Activated CD4-positive, alpha-beta memory T cell treated with anti-CD3 and anti-CD28 coated beads for 36 hours (primary cell): Measurements from ENCODE around the gene CRELD2. TPM values are rescaled to one million over a fixed set of nuclear protein-coding genes. Genes with fewer than 3 reads are reported as not detected.

Experiments
- CTCF ChIA-PET: fragments of 350-600 bp; sonication (Branson Sonifier 250); formaldehyde crosslinking; loops from one replicate; lab custom pipeline; 2021; ENCODE audit warnings: antibody characterized with exemption, inconsistent platforms; lab: Charles Lee
- POLR2A ChIA-PET: fragments of 350-600 bp; sonication (Branson Sonifier 250); formaldehyde crosslinking; loops from one replicate; lab custom pipeline; 2021; ENCODE audit warnings: antibody characterized with exemption; lab: Charles Lee
- DNase-seq: peaks from one replicate; pipeline ENCODE4 v3.0.0-alpha.2; 2020
- H3K27ac Mint-ChIP-seq: one replicate; pipeline ENCODE4 v1.8.0; 2021; ENCODE audit warnings: mixed read lengths
- H3K27me3 Mint-ChIP-seq: one replicate; pipeline ENCODE4 v1.8.0; 2021; ENCODE audit warnings: mixed read lengths
- H3K36me3 Mint-ChIP-seq: one replicate; pipeline ENCODE4 v1.8.0; 2021; ENCODE audit warnings: mixed read lengths
- H3K4me1 Mint-ChIP-seq: one replicate; pipeline ENCODE4 v1.8.0; 2021; ENCODE audit warnings: low read depth, mixed read lengths
- H3K4me3 Mint-ChIP-seq: one replicate; pipeline ENCODE4 v1.8.0; 2021; ENCODE audit warnings: mild to moderate bottlenecking, mixed read lengths
- H3K9me3 Mint-ChIP-seq: one replicate; pipeline ENCODE4 v1.8.0; 2021; ENCODE audit warnings: mixed read lengths
- intact Hi-C: fragments of 100-400 bp; cut with micrococcal nuclease; formaldehyde crosslinking; loops from one replicate; pipeline ENCODE4 v1.15.1; 2023
- total RNA-seq, 2 experiments: library from RNA; stranded (reverse); gene quantifications; one replicate each; pipeline ENCODE4 v1.2.3, GENCODE V29; 2021

Gene CRELD2
- total RNA-seq, 2 experiments from 2014 or later, result 29.8 to 30.7 TPM

- no peaks in the 10 kb centered on the region for H3K9me3 Mint-ChIP-seq
- intact Hi-C loops, result loop anchor here (1.0 to 10.0 kb wide), 5 partner anchors 9 to 599 kb away; partner anchors contain the start of gene TYMP
- no peaks in the 10 kb centered on the region for H3K36me3 Mint-ChIP-seq
- H3K27me3 Mint-ChIP-seq, result no peaks in the 10 kb centered on the region
- peak; percentile 99 for DNase-seq
- peak overlapping the region; percentile 91 for H3K27ac Mint-ChIP-seq
- peak overlapping the region; percentile 51 for H3K4me3 Mint-ChIP-seq
- ChIA-PET CTCF (interaction anchor here (0.5 to 1.8 kb wide), 5 partner anchors 26 to 683 kb away, joined by 3 to 8 read pairs (median 6); no protein-coding TSS in a partner anchor), POLR2A (interaction anchor here (0.6 to 5.7 kb wide), 9 partner anchors 19 to 107 kb away, joined by 3 to 58 read pairs (median 4); partner anchors contain the start of gene PIM3)
- H3K4me1 Mint-ChIP-seq, result peaks cover 36% of the 10 kb centered on the region
Observed at GRCh38 chr22:49936018-49936972, 17.9 kb downstream of the CRELD2 start.

- peaks cover 32% of the 10 kb centered on the region for H3K4me1 Mint-ChIP-seq
- intact Hi-C loops, result loop anchor here (1.0 to 10.0 kb wide), 5 partner anchors 8 to 598 kb away; partner anchors contain the start of gene TYMP
- no peak for DNase-seq
- no peaks in the 10 kb centered on the region for H3K27me3 Mint-ChIP-seq
- peak overlapping the region; percentile 91 for H3K27ac Mint-ChIP-seq
- H3K36me3 Mint-ChIP-seq, result no peaks in the 10 kb centered on the region
- ChIA-PET CTCF (interaction anchor here (1.0 to 1.8 kb wide), 4 partner anchors 25 to 169 kb away, joined by 3 to 8 read pairs (median 6); no protein-coding TSS in a partner anchor), POLR2A (interaction anchor here (1.2 to 5.7 kb wide), 5 partner anchors 24 to 81 kb away, joined by 3 to 58 read pairs (median 8); partner anchors contain the start of gene PIM3)
- no peaks in the 10 kb centered on the region for H3K9me3 Mint-ChIP-seq
- H3K4me3 Mint-ChIP-seq, result peak overlapping the region; percentile 51
Observed at GRCh38 chr22:49936973-49937757, 18.7 kb downstream of the CRELD2 start.

DNA sequence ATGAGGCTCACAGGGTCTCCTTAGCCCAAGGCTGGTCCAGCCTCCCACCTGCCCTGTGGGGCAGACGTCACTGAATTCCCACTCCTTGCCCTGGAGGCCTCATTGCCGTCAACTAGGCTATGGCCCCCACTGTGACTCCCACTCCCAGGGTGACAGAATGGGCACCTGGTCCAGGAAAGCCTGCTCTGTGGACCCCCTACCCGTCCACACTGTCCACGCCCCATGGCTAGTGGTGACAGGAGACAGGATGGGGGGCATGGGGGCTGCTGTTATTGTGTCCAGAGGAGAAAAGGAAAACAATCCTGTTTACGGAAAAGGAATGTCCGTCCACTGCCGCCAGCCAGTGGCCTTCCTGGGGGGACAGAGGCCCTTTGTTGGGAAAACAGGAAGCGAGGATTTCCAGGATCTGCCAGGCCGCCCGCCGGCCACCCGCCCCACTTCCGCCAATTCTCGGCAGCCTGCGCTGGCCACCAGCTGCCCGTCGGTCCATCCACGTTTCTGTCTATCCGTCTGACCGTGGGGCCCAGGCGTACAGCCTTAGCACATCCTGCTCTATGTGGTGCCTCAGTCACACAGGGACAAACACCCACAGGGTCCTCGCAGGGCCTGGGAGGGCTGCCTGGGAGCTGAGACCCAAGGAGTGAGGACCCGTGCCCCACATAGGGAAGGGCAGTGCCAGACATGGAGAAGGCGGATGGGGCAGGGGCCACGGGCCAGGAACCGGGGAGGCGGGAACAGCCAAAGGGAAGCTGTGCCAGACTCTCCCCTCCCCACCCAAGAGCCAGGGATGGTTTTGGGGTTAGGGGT lies 19.5 kb downstream of the CRELD2 start:
- CTCF ChIA-PET, result interaction anchor here (1.0 kb wide), 1 partner anchor 42 kb away, joined by 3 read pairs; no protein-coding TSS in a partner anchor
- H3K9me3 Mint-ChIP-seq, result no peaks in the 10 kb centered on the region
- no peak for DNase-seq
- H3K4me1 Mint-ChIP-seq, result peaks cover 29% of the 10 kb centered on the region
- no peaks in the 10 kb centered on the region for H3K36me3 Mint-ChIP-seq
- intact Hi-C loops, result loop anchor here (2.0 to 10.0 kb wide), 2 partner anchors 33 to 597 kb away; partner anchors contain the start of gene TYMP
- peak overlapping the region; percentile 23 for H3K4me3 Mint-ChIP-seq
- H3K27ac Mint-ChIP-seq, result peak overlapping the region; percentile 23
- POLR2A ChIA-PET, result interaction anchor here (5.7 kb wide), 1 partner anchor 23 kb away, joined by 58 read pairs; the partner anchor contains the start of gene PIM3
- H3K27me3 Mint-ChIP-seq, result no peaks in the 10 kb centered on the region

- Mint-ChIP-seq H3K27me3 (no peaks in the 10 kb centered on the region), H3K4me1 (peaks cover 23% of the 10 kb centered on the region), H3K36me3 (no peaks in the 10 kb centered on the region), H3K4me3 (no peak overlapping the region), H3K9me3 (no peaks in the 10 kb centered on the region), H3K27ac (no peak overlapping the region)
- ChIA-PET CTCF (no interaction called here), POLR2A (interaction anchor here (5.7 kb wide), 1 partner anchor 22 kb away, joined by 58 read pairs; the partner anchor contains the start of gene PIM3)
- DNase-seq, result no peak
- intact Hi-C loops, result loop anchor here (10.0 kb wide), 1 partner anchor 596 kb away; the partner anchor contains the start of gene TYMP
Observed at GRCh38 chr22:49938565-49939136, 20.2 kb downstream of the CRELD2 start.

- peaks cover 26% of the 10 kb centered on the region for H3K4me1 Mint-ChIP-seq
- intact Hi-C loops, result no loop called here
- no peak overlapping the region for H3K4me3 Mint-ChIP-seq
- no peak overlapping the region for H3K27ac Mint-ChIP-seq
- CTCF ChIA-PET, result interaction anchor here (1.5 kb wide), 1 partner anchor 10 kb away, joined by 5 read pairs; no protein-coding TSS in a partner anchor
- no peaks in the 10 kb centered on the region for H3K36me3 Mint-ChIP-seq
- no peak for DNase-seq
- POLR2A ChIA-PET, result no interaction called here
- H3K27me3 Mint-ChIP-seq, result no peaks in the 10 kb centered on the region
- no peaks in the 10 kb centered on the region for H3K9me3 Mint-ChIP-seq
Observed at GRCh38 chr22:49941507-49942316, 23.3 kb downstream of the CRELD2 start.

- Mint-ChIP-seq H3K4me3 (no peak overlapping the region), H3K27me3 (no peaks in the 10 kb centered on the region), H3K36me3 (no peaks in the 10 kb centered on the region), H3K27ac (no peak overlapping the region), H3K9me3 (no peaks in the 10 kb centered on the region), H3K4me1 (peaks cover 22% of the 10 kb centered on the region)
- DNase-seq, result no peak
- CTCF ChIA-PET, result interaction anchor here (1.5 kb wide), 1 partner anchor 11 kb away, joined by 5 read pairs; no protein-coding TSS in a partner anchor
- intact Hi-C loops, result no loop called here
- POLR2A ChIA-PET, result interaction anchor here (1.0 to 1.2 kb wide), 2 partner anchors 17 to 19 kb away, joined by 3 read pairs; no protein-coding TSS in a partner anchor
Observed at GRCh38 chr22:49942565-49943404, 24.4 kb downstream of the CRELD2 start.

DNA sequence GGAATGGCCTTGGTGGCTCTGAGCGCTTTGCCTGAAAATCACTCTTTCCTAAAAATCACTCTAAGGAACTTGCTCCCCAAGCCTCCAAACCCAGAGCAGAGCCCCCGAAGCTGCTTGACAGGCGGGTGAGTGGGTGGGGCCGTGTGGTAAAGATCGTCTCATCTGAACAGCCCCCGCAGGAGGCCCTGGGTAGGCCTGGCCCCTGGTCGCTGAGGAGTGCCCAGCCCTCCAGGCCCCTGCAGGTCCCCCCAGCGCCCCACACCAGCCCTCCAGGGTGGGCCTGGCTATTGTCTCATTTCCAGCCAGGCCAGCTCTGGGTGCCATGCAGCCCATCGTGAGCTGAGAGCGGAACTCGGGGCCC lies 25.0 kb downstream of the CRELD2 start:
- H3K4me1 Mint-ChIP-seq, result peaks cover 20% of the 10 kb centered on the region
- H3K36me3 Mint-ChIP-seq, result no peaks in the 10 kb centered on the region
- H3K27ac Mint-ChIP-seq, result peak overlapping the region; percentile 60
- H3K4me3 Mint-ChIP-seq, result peak overlapping the region; percentile 55
- ChIA-PET POLR2A (interaction anchor here (1.0 to 1.2 kb wide), 2 partner anchors 16 to 19 kb away, joined by 3 read pairs; no protein-coding TSS in a partner anchor), CTCF (interaction anchor here (1.5 kb wide), 1 partner anchor 12 kb away, joined by 5 read pairs; no protein-coding TSS in a partner anchor)
- DNase-seq, result no peak
- H3K27me3 Mint-ChIP-seq, result no peaks in the 10 kb centered on the region
- intact Hi-C loops, result no loop called here
- H3K9me3 Mint-ChIP-seq, result no peaks in the 10 kb centered on the region

DNA sequence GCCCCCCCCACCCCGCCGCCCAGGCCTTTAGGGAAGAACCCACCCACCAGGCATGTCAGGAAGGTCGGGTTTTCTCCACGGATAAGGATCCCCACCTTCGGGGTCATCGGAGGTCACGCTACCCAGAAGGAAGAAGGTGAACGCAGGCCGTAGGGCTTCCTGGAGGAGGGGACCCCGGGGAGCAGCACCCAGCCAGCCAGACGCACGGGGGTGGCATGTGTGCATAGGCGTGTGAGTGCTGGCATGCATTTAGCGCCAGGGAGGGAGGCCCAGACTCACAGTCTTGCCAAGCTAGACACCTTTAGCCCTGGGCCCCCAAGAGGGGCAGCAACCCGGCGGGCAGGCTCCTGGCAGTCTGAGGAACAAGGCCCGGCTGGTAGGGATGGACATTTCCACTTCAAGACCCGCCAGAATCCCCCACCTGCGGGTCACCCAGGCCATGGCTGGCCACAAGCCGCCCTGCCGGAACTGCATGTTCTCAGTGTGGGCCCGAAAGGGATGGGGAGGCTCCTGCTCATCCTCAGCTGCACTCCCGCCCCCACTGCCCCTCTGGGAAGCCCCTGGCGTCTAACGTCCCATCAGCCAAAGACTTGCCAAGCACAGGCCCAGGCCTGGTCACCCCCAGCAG lies 25.5 kb downstream of the CRELD2 start:
- intact Hi-C loops, result no loop called here
- no peaks in the 10 kb centered on the region for H3K9me3 Mint-ChIP-seq
- no peaks in the 10 kb centered on the region for H3K36me3 Mint-ChIP-seq
- H3K27ac Mint-ChIP-seq, result peak overlapping the region; percentile 60
- ChIA-PET POLR2A (interaction anchor here (1.0 kb wide), 1 partner anchor 18 kb away, joined by 3 read pairs; no protein-coding TSS in a partner anchor), CTCF (no interaction called here)
- H3K4me3 Mint-ChIP-seq, result peak overlapping the region; percentile 55
- no peak for DNase-seq
- H3K4me1 Mint-ChIP-seq, result peaks cover 19% of the 10 kb centered on the region
- H3K27me3 Mint-ChIP-seq, result no peaks in the 10 kb centered on the region

GRCh38 chr22:49944399-49944891 lies 26.0 kb downstream of the CRELD2 start:
- Mint-ChIP-seq H3K4me1 (peaks cover 14% of the 10 kb centered on the region), H3K9me3 (no peaks in the 10 kb centered on the region), H3K4me3 (peak overlapping the region; percentile 55), H3K27ac (peak overlapping the region; percentile 54), H3K36me3 (no peaks in the 10 kb centered on the region), H3K27me3 (no peaks in the 10 kb centered on the region)
- intact Hi-C loops, result no loop called here
- ChIA-PET CTCF (no interaction called here), POLR2A (no interaction called here)
- no peak for DNase-seq
